H9 (cell line): Measurements from ENCODE around the gene PLD1. TPM values are rescaled to one million over a fixed set of nuclear protein-coding genes. Genes with fewer than 3 reads are reported as not detected.

ENCODE experiments used
- DNase-seq: peaks from one replicate; pipeline ENCODE4 v3.0.0-alpha.2; 2017
- H2AFZ ChIP-seq: one replicate; pipeline ENCODE4 v1.6.1; 2013; ENCODE audit warnings: mild to moderate bottlenecking, low read length, control low read depth, moderate library complexity
- H2AK5ac ChIP-seq: 2 replicates; pipeline ENCODE4 v1.6.1; 2013; ENCODE audit warnings: low read length, control low read depth, mixed read lengths; ENCODE audit not compliant: insufficient read length
- H2BK120ac ChIP-seq: one replicate; pipeline ENCODE4 v1.6.1; 2013; ENCODE audit warnings: low read depth, mild to moderate bottlenecking, low read length, control low read depth, inconsistent platforms; ENCODE audit not compliant: poor library complexity, severe bottlenecking
- H2BK12ac ChIP-seq: 2 replicates; pipeline ENCODE4 v1.6.1; 2013; ENCODE audit warnings: low read length, control low read depth, mixed read lengths, low read depth; ENCODE audit not compliant: insufficient read length
- H2BK15ac ChIP-seq: 2 replicates; pipeline ENCODE4 v1.6.1; 2013; ENCODE audit warnings: low read depth, low read length, control low read depth
- H2BK20ac ChIP-seq: one replicate; pipeline ENCODE4 v1.6.1; 2013; ENCODE audit warnings: low read depth, mild to moderate bottlenecking, low read length, control low read depth, inconsistent platforms; ENCODE audit not compliant: poor library complexity, severe bottlenecking
- H2BK5ac ChIP-seq: 2 replicates; pipeline ENCODE4 v1.6.1; 2013; ENCODE audit warnings: low read length, control low read depth, mixed read lengths; ENCODE audit not compliant: insufficient read length
- H3K14ac ChIP-seq: 2 replicates; pipeline ENCODE4 v1.6.1; 2013; ENCODE audit warnings: low read length, control low read depth; ENCODE audit not compliant: insufficient read depth
- H3K18ac ChIP-seq: 2 replicates; pipeline ENCODE4 v1.6.1; 2013; ENCODE audit warnings: low read depth, mild to moderate bottlenecking, mixed read lengths, low read length, control low read depth; ENCODE audit not compliant: insufficient read length
- H3K23ac ChIP-seq: 2 replicates; pipeline ENCODE4 v1.6.1; 2013; ENCODE audit warnings: low read length, control low read depth, mixed read lengths, low read depth; ENCODE audit not compliant: insufficient read length
- H3K23me2 ChIP-seq: 2 replicates; pipeline ENCODE4 v1.6.1; 2013; ENCODE audit warnings: low read depth, mild to moderate bottlenecking, mixed read lengths, low read length, control low read depth; ENCODE audit not compliant: insufficient read length, poor library complexity, severe bottlenecking
- H3K27ac ChIP-seq: 2 replicates; pipeline ENCODE4 v1.5.1; 2013; ENCODE audit warnings: low read length, control low read depth, mixed read lengths, low read depth; ENCODE audit not compliant: insufficient read length
- H3K27me3 ChIP-seq: 2 replicates; pipeline ENCODE4 v1.6.1; 2013; ENCODE audit warnings: low read length, control low read depth, inconsistent platforms; ENCODE audit not compliant: insufficient read depth
- H3K4ac ChIP-seq: 2 replicates; pipeline ENCODE4 v1.6.1; 2013; ENCODE audit warnings: low read depth, mild to moderate bottlenecking, control low read depth, inconsistent platforms, low read length, moderate library complexity
- H3K4me1 ChIP-seq: 2 replicates; pipeline ENCODE4 v1.6.1; 2013; ENCODE audit warnings: low read length, control low read depth, inconsistent platforms; ENCODE audit not compliant: insufficient read depth
- H3K4me2 ChIP-seq: 2 replicates; pipeline ENCODE4 v1.6.1; 2013; ENCODE audit warnings: low read length, control low read depth, mixed read lengths; ENCODE audit not compliant: insufficient read length, insufficient read depth
- H3K56ac ChIP-seq: 2 replicates; pipeline ENCODE4 v1.6.1; 2013; ENCODE audit warnings: low read depth, mild to moderate bottlenecking, mixed read lengths, low read length, control low read depth; ENCODE audit not compliant: insufficient read length
- H3K79me1 ChIP-seq: 2 replicates; pipeline ENCODE4 v1.6.1; 2013; ENCODE audit warnings: low read depth, mild to moderate bottlenecking, moderate library complexity, low read length, control low read depth, inconsistent platforms; ENCODE audit not compliant: insufficient read depth, poor library complexity, severe bottlenecking
- H3K79me2 ChIP-seq: 2 replicates; pipeline ENCODE4 v1.6.1; 2013; ENCODE audit warnings: low read length, control low read depth, inconsistent platforms; ENCODE audit not compliant: insufficient read depth
- H3K9ac ChIP-seq: 2 replicates; pipeline ENCODE4 v1.6.1; 2013; ENCODE audit warnings: low read length, control low read depth, mixed read lengths; ENCODE audit not compliant: insufficient read length; ENCODE audit errors: extremely low read depth
- H3K9me3 ChIP-seq: one replicate; pipeline ENCODE4 v1.6.1; 2013; ENCODE audit warnings: low read depth, low read length, inconsistent platforms; ENCODE audit not compliant: control insufficient read depth
- H3T11ph ChIP-seq: one replicate; pipeline ENCODE4 v1.6.1; 2013; ENCODE audit warnings: mild to moderate bottlenecking, low read length, control low read depth, inconsistent platforms
- H4K20me1 ChIP-seq: one replicate; pipeline ENCODE4 v1.6.1; 2013; ENCODE audit not compliant: control insufficient read depth, insufficient read length, insufficient read depth
- H4K5ac ChIP-seq: 2 replicates; pipeline ENCODE4 v1.6.1; 2013; ENCODE audit warnings: low read depth, mild to moderate bottlenecking, mixed read lengths, low read length, control low read depth; ENCODE audit not compliant: insufficient read length
- H4K8ac ChIP-seq: replicated peaks from 2 replicates; pipeline ENCODE4 v1.6.1; 2013; ENCODE audit warnings: low read length, control low read depth, mixed read lengths, low read depth; ENCODE audit not compliant: insufficient read length
- H4K91ac ChIP-seq: 2 replicates; pipeline ENCODE4 v1.6.1; 2013; ENCODE audit warnings: low read depth, mild to moderate bottlenecking, moderate library complexity, mixed read lengths, low read length, control low read depth; ENCODE audit not compliant: insufficient read length
- H3K27ac Mint-ChIP-seq, 3 experiments: 2 replicates in 2 of 3; 3 replicates in 1 of 3; pipeline ENCODE4 v1.8.0; 2020 to 2021; ENCODE audit warnings: mixed read lengths in 3 of 3, mild to moderate bottlenecking in 1 of 3, moderate library complexity in 1 of 3
- H3K27me3 Mint-ChIP-seq: 2 replicates; pipeline ENCODE4 v1.8.0; 2021; ENCODE audit warnings: low read depth, mild to moderate bottlenecking, moderate library complexity, mixed read lengths
- H3K36me3 Mint-ChIP-seq, 3 experiments: 2 replicates in 2 of 3; 3 replicates in 1 of 3; pipeline ENCODE4 v1.8.0; 2020 to 2021; ENCODE audit warnings: low read depth in 3 of 3, mixed read lengths in 3 of 3; ENCODE audit not compliant: insufficient read depth in 1 of 3
- H3K4me1 Mint-ChIP-seq, 2 experiments: 2 replicates each; pipeline ENCODE4 v1.8.0; 2020; ENCODE audit warnings: mixed read lengths in 2 of 2
- H3K4me3 Mint-ChIP-seq, 2 experiments: 2 replicates in 1 of 2; 3 replicates in 1 of 2; pipeline ENCODE4 v1.8.0; 2020 to 2021; ENCODE audit warnings: mild to moderate bottlenecking in 2 of 2, mixed read lengths in 2 of 2, moderate library complexity in 1 of 2
- H3K9me3 Mint-ChIP-seq, 2 experiments: 2 replicates in 1 of 2; 3 replicates in 1 of 2; pipeline ENCODE4 v1.8.0; 2020; ENCODE audit warnings: mild to moderate bottlenecking in 2 of 2, mixed read lengths in 2 of 2, moderate library complexity in 1 of 2
- CTCF ChIP-seq: fragments of 200-600 bp; sonication (generic); conservative IDR thresholded peaks from 3 replicates; pipeline ENCODE4 v1.8.0; 2021; ENCODE audit warnings: antibody characterized with exemption, mild to moderate bottlenecking
- total RNA-seq: library from RNA; stranded (reverse); gene quantifications from 2 replicates; pipeline ENCODE4 v1.2.1, GENCODE V29; 2021

PLD1 gene
- total RNA-seq, 1 experiment from 2014 or later, result 1.8 TPM

GRCh38 chr3:171690281-171690680 lies 120.0 kb downstream of the PLD1 start:
- no peak overlapping the region for H3K56ac ChIP-seq
- H3K27me3 Mint-ChIP-seq, result no peaks in the 10 kb centered on the region
- no peak overlapping the region for H2BK15ac ChIP-seq

More at GRCh38 chr3:171690281-171690680, 120.0 kb downstream of the PLD1 start:
- Histone ChIP-seq H2BK5ac (no peak overlapping the region), H2BK12ac (no peak overlapping the region), H3K79me2 (no peaks in the 10 kb centered on the region), H3K79me1 (no peaks in the 10 kb centered on the region), H3K4ac (no peak overlapping the region), H3K4me1 (no peaks in the 10 kb centered on the region), H2BK120ac (no peak overlapping the region), H4K91ac (no peak overlapping the region), H3K14ac (no peak overlapping the region), H4K20me1 (no peaks in the 10 kb centered on the region), H3K23me2 (no peaks in the 10 kb centered on the region), H4K8ac (no peak overlapping the region), H2AK5ac (no peak overlapping the region), H3K9ac (no peak overlapping the region), H4K5ac (no peak overlapping the region), H3K27me3 (no peaks in the 10 kb centered on the region), H3T11ph (no peak overlapping the region), H3K9me3 (no peaks in the 10 kb centered on the region), H3K27ac (no peak overlapping the region), H3K23ac (no peak overlapping the region), H3K18ac (no peak overlapping the region), H3K4me2 (no peak overlapping the region), H2AFZ (no peak overlapping the region), H2BK20ac (no peak overlapping the region)
- H3K4me3 Mint-ChIP-seq, result no peak overlapping the region
- TF ChIP-seq CTCF, result no peak
- no peak for DNase-seq
- H3K4me1 Mint-ChIP-seq, result no peaks in the 10 kb centered on the region
- H3K9me3 Mint-ChIP-seq, result no peaks in the 10 kb centered on the region
- no peak overlapping the region for H3K27ac Mint-ChIP-seq
- H3K36me3 Mint-ChIP-seq, result no peaks in the 10 kb centered on the region
